Measurements from ENCODE around the gene RASA4B. TPM values are rescaled to one million over a fixed set of nuclear protein-coding genes. Genes with fewer than 3 reads are reported as not detected.
A peak's percentile ranks its signal among the peaks of the same experiment; 100 is the strongest.
"Not testable (repeated sequence)": the region's sequence is repeated elsewhere in the genome, so short reads cannot be mapped to it uniquely, and the experiment has no call there.

RASA4B gene
- total RNA-seq, 1 donor from 2014 or later = 7.6 TPM

DNA sequence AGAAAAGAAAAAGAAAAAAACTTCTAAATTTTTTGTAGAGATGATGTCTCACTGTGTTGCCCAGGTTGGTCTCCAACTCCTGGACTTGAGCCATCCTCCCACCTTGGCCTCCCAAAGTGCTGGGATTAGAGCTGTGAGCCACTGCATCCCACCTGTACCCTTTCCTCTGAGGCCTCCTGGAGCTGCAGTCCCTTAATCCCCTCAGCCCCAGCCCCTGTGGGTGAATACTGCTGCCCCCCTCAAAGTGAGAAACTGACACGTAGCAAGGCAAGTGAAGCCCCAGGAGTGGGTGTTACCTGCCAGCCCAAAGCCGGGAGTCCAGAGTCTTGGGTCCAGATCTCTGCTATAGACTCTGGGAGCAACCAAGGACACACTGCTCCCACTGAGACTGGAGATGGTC lies 7.2 kb upstream of the RASA4B start:
- H3K27me3 ChIP-seq (ENCODE audit: control insufficient read depth, insufficient read depth, low read length) = not testable (repeated sequence)

DNA sequence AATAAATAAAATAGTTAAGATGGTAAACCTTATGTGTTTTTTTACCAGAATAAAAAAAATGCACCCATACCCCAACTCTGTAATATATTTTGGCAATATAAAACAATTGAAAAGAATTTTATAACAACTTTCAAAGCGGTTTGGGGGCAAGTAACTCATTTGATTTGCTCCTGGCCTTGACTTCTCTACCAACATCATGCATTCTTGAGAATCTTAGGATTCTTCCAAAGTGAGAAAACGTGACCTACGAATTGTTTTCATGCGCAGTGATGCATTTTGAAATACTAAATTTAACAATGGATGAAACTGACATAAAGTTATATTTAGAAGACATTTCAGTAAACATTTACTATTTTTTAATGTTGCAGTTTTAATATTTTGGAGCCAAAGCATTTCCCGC lies 3.2 kb upstream of the RASA4B start:
- not testable (repeated sequence) for H3K27me3 ChIP-seq (ENCODE audit: control insufficient read depth, insufficient read depth, low read length); DNase-seq (ENCODE audit: low read depth)

More for the DNA sequence above, 7.2 kb upstream of the RASA4B start:
- DNase-seq (ENCODE audit: low read depth); H3K4me3 ChIP-seq (ENCODE audit: low read depth, low read length); H3K36me3 ChIP-seq (ENCODE audit: control insufficient read depth, insufficient read depth, low read length): not testable (repeated sequence)

DNA sequence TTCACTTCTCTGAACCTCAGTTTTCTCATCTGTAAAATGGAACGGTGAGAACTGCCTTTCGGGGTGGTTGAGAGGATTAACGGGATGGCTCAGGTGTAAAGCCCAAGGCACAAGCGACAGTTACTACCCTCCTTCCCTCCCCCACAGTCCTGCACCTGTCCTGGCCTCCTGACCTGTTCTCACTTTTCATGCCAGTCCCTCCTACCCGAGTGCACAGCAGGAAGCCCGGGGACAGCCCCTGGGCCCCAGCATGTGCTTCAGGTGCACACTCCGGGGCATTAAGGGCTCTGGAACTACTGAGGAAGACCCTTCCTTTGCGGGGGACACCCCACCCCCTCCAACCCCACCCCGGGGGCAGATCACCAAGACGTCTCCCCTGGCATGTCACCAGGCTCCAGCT lies 626 bp downstream of the RASA4B start:
- DNase-seq (ENCODE audit: low read depth); H3K36me3 ChIP-seq (ENCODE audit: control insufficient read depth, insufficient read depth, low read length); H3K4me3 ChIP-seq (ENCODE audit: low read depth, low read length); H3K27me3 ChIP-seq (ENCODE audit: control insufficient read depth, insufficient read depth, low read length): not testable (repeated sequence)

More for the DNA sequence above, 3.2 kb upstream of the RASA4B start:
- not testable (repeated sequence) for H3K4me3 ChIP-seq (ENCODE audit: low read depth, low read length); H3K36me3 ChIP-seq (ENCODE audit: control insufficient read depth, insufficient read depth, low read length)

DNA sequence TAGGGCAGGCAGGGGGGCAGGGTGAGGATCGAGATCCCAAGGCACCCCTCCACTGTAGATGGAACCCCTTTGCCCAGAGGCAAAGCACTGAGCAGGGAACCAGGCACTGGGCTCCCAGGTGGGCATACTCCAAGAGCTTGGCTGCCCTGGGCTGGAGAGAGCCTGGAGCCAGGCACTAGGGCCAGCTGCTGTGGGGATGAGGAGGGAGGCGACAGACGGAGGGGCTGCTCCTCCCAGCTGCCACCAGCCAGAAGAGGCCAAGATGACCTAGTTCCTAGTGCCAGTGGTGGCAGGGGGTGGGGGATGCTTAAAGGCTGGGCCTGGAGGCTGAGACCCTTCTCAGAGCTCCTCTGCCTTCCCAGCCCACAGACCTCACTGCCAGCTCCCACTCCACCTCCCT lies 1.7 kb downstream of the RASA4B start:
- not testable (repeated sequence) for H3K4me3 ChIP-seq (ENCODE audit: low read depth, low read length); H3K27me3 ChIP-seq (ENCODE audit: control insufficient read depth, insufficient read depth, low read length); H3K36me3 ChIP-seq (ENCODE audit: control insufficient read depth, insufficient read depth, low read length); DNase-seq (ENCODE audit: low read depth)

DNA sequence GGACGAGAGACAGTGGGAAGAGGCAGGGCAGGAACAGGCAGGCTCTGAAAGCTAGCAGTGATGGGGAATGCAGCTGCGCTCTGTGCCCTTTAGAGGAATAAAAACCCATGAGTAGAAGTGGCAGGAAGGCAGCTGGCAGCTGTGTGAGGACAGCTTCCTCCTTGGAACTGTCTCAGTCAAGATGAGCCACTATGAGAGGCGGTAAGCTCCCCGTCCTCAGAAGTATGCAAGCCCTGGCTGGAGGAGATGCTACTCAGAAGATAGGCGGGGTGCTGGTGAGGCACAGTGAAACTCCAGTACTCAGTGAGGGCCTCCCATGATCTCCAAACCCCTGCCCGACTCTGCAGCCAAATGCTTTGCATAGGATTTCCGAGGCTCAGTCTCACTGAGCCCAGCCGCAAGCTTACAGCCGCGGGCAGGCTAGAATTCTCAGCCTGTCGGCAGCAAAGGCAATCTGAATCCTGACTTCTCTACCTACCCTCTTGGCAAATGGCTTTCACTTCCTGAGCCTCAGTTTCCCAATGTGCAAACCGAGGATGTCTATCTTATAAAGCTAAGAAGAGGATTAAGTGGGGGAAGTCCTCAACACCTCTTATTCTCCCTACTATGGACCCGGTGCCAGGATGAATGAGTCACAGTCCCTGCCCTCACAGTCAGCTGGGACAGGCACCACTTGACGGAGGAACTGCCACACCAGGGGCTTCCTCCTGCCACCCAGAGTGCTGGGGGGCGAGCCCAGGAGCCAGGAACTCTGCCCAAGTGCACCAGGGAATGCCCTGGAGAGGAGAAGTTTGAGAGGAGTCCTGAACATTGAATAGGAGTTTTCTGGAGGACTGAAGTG lies 2.5 kb downstream of the RASA4B start:
- not testable (repeated sequence) for H3K4me3 ChIP-seq (ENCODE audit: low read depth, low read length); DNase-seq (ENCODE audit: low read depth); H3K27me3 ChIP-seq (ENCODE audit: control insufficient read depth, insufficient read depth, low read length); H3K36me3 ChIP-seq (ENCODE audit: control insufficient read depth, insufficient read depth, low read length)

DNA sequence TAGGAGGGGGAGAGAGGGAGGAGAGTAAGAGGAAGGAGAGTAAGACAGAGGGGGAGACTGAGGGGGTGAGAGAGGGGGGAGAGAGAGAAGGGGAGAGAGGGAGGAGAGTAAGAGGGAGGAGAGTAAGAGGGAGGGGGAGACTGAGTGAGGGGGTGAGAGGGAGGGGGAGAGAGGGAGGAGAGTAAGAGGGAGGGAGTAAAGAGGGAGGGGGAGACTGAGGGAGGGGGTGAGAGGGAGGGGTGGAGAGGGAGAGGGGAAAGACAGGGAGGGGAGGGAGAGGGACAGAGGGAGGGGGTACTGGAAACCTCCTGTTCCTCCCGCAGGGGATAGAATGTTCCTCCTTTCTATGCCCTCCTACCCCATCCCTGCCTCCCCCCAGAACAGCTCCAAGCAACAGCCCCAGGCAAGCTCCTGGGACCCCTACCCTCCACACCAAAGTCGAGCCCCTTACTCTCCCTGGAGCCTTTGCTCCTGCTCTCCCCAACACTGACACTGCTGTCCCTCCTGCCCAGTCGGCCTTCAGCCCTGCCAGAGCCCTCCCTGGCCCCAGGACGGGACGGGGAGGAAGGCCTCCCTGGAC lies 4.8 kb downstream of the RASA4B start:
- DNase-seq (ENCODE audit: low read depth) = peak; percentile 60
- H3K4me3 ChIP-seq (ENCODE audit: low read depth, low read length) = peak overlapping the region; percentile 26
- H3K36me3 ChIP-seq (ENCODE audit: control insufficient read depth, insufficient read depth, low read length) = not testable (repeated sequence)

DNA sequence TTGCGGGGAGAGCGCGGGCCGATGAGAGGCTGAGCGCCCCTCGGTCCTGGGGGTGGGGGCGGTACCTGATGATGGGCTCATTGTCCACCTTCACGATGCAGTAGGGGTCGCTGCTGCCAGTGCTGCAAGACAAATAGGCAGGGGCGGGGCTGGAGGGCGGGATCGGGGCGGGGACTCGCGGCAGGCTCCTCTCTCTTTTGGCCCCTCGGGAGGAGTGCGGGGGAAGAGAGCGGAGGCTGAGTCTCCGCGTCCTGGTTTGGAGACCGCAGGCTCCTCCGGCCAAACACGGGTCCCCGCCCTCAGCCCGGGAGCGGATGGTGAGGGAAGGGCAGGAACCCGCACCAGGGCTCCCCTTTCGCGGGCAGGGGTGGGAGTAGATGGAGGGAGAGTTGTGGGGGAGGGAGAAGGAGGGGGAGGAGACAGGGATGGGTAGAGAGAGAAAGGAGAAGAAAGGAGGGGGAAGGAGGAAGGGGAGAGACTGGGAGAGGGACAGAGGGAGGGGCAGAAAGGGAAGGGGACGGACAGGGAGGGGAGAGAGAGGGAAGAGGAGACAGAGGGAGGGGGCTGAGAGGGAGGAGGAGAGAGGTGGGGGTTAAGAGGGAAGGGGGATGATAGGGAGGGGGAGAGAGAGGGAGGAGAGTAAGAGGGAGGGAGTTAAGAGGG lies 5.6 kb downstream of the RASA4B start:
- H3K4me3 ChIP-seq (ENCODE audit: low read depth, low read length); DNase-seq (ENCODE audit: low read depth); H3K36me3 ChIP-seq (ENCODE audit: control insufficient read depth, insufficient read depth, low read length); H3K27me3 ChIP-seq (ENCODE audit: control insufficient read depth, insufficient read depth, low read length): not testable (repeated sequence)

More for the DNA sequence above, 4.8 kb downstream of the RASA4B start:
- H3K27me3 ChIP-seq (ENCODE audit: control insufficient read depth, insufficient read depth, low read length) = not testable (repeated sequence)

DNA sequence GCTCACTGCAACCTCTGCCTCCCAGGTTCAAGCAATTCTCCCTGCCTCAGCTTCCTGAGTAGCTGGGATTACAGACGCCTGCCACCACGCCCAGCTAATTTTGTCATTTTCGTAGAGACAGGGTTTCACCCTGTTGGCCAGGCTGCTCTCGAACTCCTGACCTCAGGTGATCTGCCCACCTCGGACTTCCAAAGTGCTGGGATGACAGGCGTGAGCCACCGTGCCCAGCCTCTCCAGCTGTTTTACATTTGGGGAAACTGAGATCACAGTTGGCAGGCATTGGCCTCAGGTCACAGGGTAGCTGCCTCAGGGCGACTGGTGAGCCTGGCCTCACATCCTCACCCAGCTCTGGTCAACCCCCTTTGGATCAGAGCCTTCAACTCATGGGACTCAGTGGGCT lies 7.0 kb downstream of the RASA4B start:
- not testable (repeated sequence) for H3K27me3 ChIP-seq (ENCODE audit: control insufficient read depth, insufficient read depth, low read length); DNase-seq (ENCODE audit: low read depth); H3K36me3 ChIP-seq (ENCODE audit: control insufficient read depth, insufficient read depth, low read length); H3K4me3 ChIP-seq (ENCODE audit: low read depth, low read length)

DNA sequence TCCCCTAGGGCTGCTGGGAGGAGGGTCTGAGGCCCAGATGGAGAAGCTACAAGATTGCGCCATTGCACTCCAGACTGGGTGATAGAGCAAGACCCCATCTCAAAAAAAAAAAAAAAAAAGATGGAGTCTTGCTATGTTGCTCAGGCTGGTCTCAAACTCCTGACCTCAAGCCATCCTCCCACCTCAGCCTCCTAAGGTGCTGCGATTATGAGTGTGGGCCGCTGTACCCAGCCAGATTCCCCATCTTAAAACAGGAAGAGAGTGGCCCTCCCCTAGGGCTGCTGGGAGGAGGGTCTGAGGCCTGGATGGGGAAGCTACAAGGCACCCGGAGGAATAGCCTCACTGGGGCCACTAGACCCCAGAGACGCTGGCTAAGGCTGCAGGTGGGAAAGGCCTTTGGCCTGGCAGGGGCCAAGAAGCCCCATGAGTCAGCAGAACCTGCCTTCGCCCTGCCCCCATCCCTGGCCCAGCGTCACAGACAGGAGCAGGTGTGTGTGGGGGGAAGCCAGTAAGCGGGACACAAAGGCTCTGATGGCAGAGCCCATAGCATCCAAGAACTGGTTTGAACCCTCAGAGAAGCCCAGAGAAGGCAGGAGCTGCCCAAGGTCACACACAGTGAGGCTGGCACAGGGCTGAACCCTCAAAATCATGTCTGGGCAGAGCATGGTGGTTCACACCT lies 10.0 kb downstream of the RASA4B start:
- DNase-seq (ENCODE audit: low read depth); H3K36me3 ChIP-seq (ENCODE audit: control insufficient read depth, insufficient read depth, low read length); H3K4me3 ChIP-seq (ENCODE audit: low read depth, low read length); H3K27me3 ChIP-seq (ENCODE audit: control insufficient read depth, insufficient read depth, low read length): not testable (repeated sequence)

DNA sequence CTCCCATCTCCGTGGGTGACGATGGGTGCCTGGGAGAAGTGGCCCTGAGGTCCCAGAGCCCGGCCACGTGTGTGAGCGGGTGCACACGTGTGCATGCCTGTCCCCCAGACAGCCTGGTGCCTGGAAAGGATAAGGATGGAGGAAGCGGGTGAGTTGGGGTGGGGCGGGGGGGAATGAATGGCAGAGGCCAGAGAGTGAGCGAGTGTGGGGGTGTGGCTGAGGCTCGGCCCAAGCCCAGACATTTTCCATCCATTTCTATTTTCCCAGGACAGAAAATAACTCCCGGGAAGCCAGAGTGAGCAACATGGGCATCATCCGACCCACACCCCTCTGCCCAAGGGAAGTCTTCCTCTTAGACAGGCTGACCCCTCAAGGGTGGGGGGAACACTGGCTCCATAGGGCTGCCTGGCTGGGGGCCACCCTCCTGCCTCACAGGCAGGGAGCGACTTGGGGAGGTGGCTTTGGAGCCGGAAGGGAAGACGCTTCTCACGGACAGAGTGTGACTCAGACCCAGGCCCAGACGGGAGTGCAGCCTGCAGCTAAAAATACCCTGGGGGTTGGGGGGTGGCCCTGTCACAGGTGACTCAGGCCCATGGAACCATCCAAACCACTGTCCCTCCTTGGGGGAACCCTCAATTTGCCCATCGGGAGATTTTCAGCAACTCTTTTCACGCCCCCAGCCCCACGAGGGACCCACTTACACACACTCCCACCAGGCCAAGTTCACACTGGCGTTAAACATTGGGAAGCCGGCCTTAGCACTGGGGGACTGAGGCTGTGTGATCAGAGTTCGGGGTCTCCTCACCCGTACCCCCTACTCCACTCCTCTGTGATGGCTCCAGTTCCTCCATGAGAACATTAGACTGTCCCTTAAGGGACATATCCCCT lies 12.0 kb downstream of the RASA4B start:
- DNase-seq (ENCODE audit: low read depth) = not testable (repeated sequence)

DNA sequence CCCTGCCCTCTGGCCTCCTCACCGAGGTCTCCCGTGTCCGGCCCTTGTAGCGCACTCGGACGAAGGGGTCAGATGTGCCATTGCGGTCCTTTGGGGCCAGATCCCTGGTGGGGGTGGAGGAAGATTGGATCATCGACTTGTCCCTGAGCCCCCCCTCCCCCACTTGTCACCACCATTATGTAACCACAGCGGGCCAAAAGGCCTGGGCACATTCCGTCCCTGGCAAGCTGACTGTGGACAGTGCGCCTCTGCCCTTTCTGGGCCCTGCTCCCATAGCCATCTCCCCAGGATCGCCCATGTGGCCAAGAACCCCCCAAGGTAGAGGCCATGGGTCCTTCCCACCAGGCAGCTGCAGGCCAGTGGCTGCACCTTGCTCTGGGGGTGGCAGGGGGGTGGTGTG lies 14.4 kb downstream of the RASA4B start:
- DNase-seq (ENCODE audit: low read depth); H3K4me3 ChIP-seq (ENCODE audit: low read depth, low read length); H3K36me3 ChIP-seq (ENCODE audit: control insufficient read depth, insufficient read depth, low read length); H3K27me3 ChIP-seq (ENCODE audit: control insufficient read depth, insufficient read depth, low read length): not testable (repeated sequence)

More for the DNA sequence above, 12.0 kb downstream of the RASA4B start:
- not testable (repeated sequence) for H3K4me3 ChIP-seq (ENCODE audit: low read depth, low read length); H3K36me3 ChIP-seq (ENCODE audit: control insufficient read depth, insufficient read depth, low read length); H3K27me3 ChIP-seq (ENCODE audit: control insufficient read depth, insufficient read depth, low read length)

DNA sequence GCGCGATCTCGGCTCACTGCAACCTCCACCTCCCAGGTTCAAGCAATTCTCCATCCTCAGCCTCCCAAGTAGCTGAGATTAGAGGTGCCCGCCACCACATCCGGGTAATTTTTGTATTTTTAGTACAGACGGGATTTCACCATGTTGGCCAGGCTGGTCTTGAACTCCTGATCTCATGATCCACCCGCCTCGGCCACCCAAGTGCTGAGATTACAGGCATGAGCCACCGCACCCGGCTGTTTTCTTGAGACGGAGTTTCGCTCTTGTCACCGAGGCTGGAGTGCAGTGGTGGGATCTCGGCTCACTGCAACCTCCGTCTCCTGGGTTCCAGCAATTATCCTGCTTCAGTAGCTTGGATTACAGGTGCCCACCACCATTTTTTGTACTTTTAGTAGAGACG lies 19.3 kb downstream of the RASA4B start:
- H3K27me3 ChIP-seq (ENCODE audit: control insufficient read depth, insufficient read depth, low read length); H3K36me3 ChIP-seq (ENCODE audit: control insufficient read depth, insufficient read depth, low read length); H3K4me3 ChIP-seq (ENCODE audit: low read depth, low read length); DNase-seq (ENCODE audit: low read depth): not testable (repeated sequence)

DNA sequence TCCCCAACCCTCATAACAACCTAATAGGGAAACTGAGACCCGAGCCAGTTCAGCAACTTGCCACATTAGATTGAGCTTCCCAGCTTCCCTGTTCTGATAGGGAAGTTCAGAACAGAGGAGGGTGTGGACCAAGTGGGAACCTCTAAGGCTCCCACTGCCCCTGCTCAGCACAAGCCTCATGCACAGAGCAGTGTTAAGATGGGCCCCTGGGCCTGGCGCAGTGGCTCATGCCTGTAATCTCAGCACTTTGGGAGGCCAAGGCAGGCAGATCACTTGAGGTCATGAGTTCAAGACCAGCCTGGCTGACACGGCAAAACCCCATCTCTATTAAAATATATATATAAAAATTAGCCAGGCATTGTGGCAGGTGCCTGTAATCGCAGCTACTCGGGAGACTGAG lies 20.3 kb downstream of the RASA4B start:
- not testable (repeated sequence) for H3K36me3 ChIP-seq (ENCODE audit: control insufficient read depth, insufficient read depth, low read length); H3K4me3 ChIP-seq (ENCODE audit: low read depth, low read length); DNase-seq (ENCODE audit: low read depth); H3K27me3 ChIP-seq (ENCODE audit: control insufficient read depth, insufficient read depth, low read length)

DNA sequence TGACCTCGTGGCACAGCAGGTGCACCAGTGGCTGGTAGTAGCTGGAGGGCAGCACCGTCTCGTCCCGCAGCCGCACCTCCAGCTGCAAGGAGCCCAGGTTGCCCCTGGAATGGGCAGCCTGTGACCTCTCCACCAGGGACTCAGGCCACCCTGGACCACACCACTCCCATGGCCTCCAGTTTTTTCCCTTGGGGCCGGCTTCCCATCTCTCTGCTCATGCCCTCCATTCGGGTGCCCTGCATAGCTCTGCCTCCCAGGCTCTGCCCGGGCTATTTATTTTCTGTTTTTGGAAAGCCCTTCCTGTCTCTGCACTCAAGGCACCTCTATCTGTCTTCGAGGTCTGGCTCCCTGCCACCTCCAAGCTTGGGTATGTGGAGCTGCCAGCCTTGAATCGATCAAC lies 20.7 kb downstream of the RASA4B start:
- H3K4me3 ChIP-seq (ENCODE audit: low read depth, low read length); DNase-seq (ENCODE audit: low read depth); H3K36me3 ChIP-seq (ENCODE audit: control insufficient read depth, insufficient read depth, low read length); H3K27me3 ChIP-seq (ENCODE audit: control insufficient read depth, insufficient read depth, low read length): not testable (repeated sequence)

Measured in kidney epithelial cell (primary cell).